NT2/D1 (cell line): ENCODE data around the gene GYS2.

ENCODE experiments used
- SUZ12 ChIP-seq: IDR thresholded peaks from 2 replicates; pipeline ENCODE4 v1.6.1; 2011; ENCODE audit not compliant: insufficient read length, insufficient read depth; ENCODE audit errors: extremely low read depth
- YY1 ChIP-seq: IDR thresholded peaks from 2 replicates; pipeline ENCODE4 v1.6.1; 2011; ENCODE audit not compliant: insufficient read length, insufficient read depth

DNA sequence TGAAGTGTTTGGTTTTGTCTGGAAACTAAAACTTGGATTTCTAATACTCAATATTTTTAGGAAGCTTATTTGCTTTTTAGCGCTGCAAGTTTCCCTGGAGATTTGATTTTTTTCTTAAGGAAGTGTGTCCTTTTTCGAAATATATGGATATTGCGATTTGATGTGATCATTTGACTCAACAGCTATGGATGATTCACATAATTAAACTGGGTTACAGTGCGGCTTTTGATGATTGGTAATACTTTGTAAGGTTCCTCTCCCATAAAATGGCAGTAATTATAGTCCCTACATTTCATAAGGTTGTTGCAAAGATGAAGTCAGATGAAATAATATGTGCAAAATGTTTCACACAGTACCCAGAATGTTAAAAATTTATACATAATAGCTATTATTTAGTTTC is 39.9 kb upstream of the GYS2 start:
- TF ChIP-seq SUZ12 (no peak), YY1 (no peak)
